ENCODE measurements around the gene FAM24B.

Gene FAM24B

GRCh38 chr10:122821808-122822207, 57.6 kb downstream of the FAM24B start:
- DNase-seq: no peak

- no peak for DNase-seq
Measured at GRCh38 chr10:122815458-122815857, 63.9 kb downstream of the FAM24B start.

GRCh38 chr10:122814493-122814892, 64.9 kb downstream of the FAM24B start:
- no peak for DNase-seq

GRCh38 chr10:122812751-122813150, 66.6 kb downstream of the FAM24B start:
- no peak for DNase-seq

GRCh38 chr10:122802282-122802681, 77.1 kb downstream of the FAM24B start:
- no peak for DNase-seq

Data from GDM1 (cell line).